Mucosa of descending colon (tissue), 3 donors: ENCODE results near the gene C3orf20. TPM values are rescaled to one million over a fixed set of nuclear protein-coding genes. Genes with fewer than 3 reads are reported as not detected.
A peak's percentile ranks its signal among the peaks of the same experiment; 100 is the strongest.

Source experiments
- ATAC-seq: fragments of 200-7000 bp; cut with Tn5 transposase; one replicate; pipeline ENCODE4 v1.9.1; 2020; ENCODE audit warnings: mild to moderate bottlenecking, moderate library complexity
- DNase-seq, 3 donors: peaks; one replicate each; pipeline ENCODE4 v3.0.0-alpha.2; 2020
- H3K36me3 ChIP-seq: fragments of 200-600 bp; one replicate; pipeline ENCODE4 v1.8.0; 2021; ENCODE audit warnings: low read depth, mild to moderate bottlenecking
- H3K4me1 ChIP-seq: fragments of 200-600 bp; one replicate; pipeline ENCODE4 v1.8.0; 2021; ENCODE audit warnings: low read depth, mild to moderate bottlenecking
- H3K4me3 ChIP-seq: fragments of 200-600 bp; one replicate; pipeline ENCODE4 v1.8.0; 2021; ENCODE audit warnings: mild to moderate bottlenecking
- H3K9me3 ChIP-seq: fragments of 200-600 bp; one replicate; pipeline ENCODE4 v1.8.0; 2021; ENCODE audit warnings: mild to moderate bottlenecking
- CTCF ChIP-seq: fragments of 200-600 bp; IDR thresholded peaks from one replicate; pipeline ENCODE4 v1.8.0; 2022; ENCODE audit warnings: antibody characterized with exemption, mild to moderate bottlenecking
- intact Hi-C, 2 donors: fragments of 100-400 bp; cut with DNase I in 1 of 2; cut with micrococcal nuclease in 1 of 2; formaldehyde crosslinking; loops; one replicate each; pipeline versions ENCODE4 v1.11.0 to v1.11.1; 2022; cut with DNase I, micrococcal nuclease
- total RNA-seq, 3 donors: library from RNA; stranded (reverse); fragmentation: NEBNext Ultra II Directional in 2 of 3; extraction: Animal tissue kit (Norgen Biotek cat#: 25700) in 2 of 3; gene quantifications; one replicate each; pipeline versions ENCODE4 v1.2.1 to v1.2.4, GENCODE V29; 2021 to 2023
- donor health status: DM: no; HTN: no; CAD: no; lungs with moderate emphysema.
- donor health status: DM: no; HTN: no; CAD: no.
- donor health status: DM: no; HTN: yes; CAD: no.

C3orf20 gene
- total RNA-seq, 3 donors from 2014 or later = not detected

- Histone ChIP-seq H3K4me3 (no peak overlapping the region), H3K4me1 (no peaks in the 10 kb centered on the region), H3K36me3 (no peaks in the 10 kb centered on the region), H3K9me3 (no peaks in the 10 kb centered on the region)
- TF ChIP-seq CTCF = no peak
- ATAC-seq = no peak
- no peak for DNase-seq
- intact Hi-C loops = no loop called here
Observed at GRCh38 chr3:14631101-14631497, 43.8 kb upstream of the C3orf20 start.

- Histone ChIP-seq H3K36me3 (no peaks in the 10 kb centered on the region), H3K4me1 (no peaks in the 10 kb centered on the region), H3K9me3 (no peaks in the 10 kb centered on the region), H3K4me3 (no peak overlapping the region)
- intact Hi-C loops = no loop called here
- DNase-seq (no peak), ATAC-seq (no peak)
- TF ChIP-seq CTCF = no peak
Observed at GRCh38 chr3:14631687-14632441, 43.1 kb upstream of the C3orf20 start.

- H3K36me3 ChIP-seq = no peaks in the 10 kb centered on the region
- TF ChIP-seq CTCF = no peak
- no peak for DNase-seq
- no peak overlapping the region for H3K4me3 ChIP-seq
- ATAC-seq = no peak
- no peaks in the 10 kb centered on the region for H3K9me3 ChIP-seq
- H3K4me1 ChIP-seq = no peaks in the 10 kb centered on the region
- intact Hi-C loops = no loop called here
Observed at GRCh38 chr3:14632442-14632930, 42.5 kb upstream of the C3orf20 start.

DNA sequence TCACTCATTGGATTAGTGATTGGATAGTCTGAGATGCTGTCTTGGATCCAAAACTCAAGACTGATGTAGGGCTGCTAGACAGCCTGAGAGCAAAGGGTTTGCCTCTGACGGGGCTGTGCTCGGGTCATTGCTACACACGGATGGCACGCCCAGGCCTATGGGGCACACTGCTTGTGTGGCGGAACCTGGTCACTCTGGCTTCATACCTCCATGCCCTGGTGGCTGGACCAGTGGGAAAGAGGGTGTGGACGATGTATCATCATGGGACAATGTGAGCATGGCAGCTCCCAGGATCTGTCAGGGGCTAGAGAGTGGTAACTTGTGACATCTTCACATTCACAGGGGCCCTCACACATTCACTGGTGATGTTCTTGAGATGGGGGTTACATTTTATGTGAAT is 41.5 kb upstream of the C3orf20 start:
- DNase-seq (no peak), ATAC-seq (no peak)
- no peaks in the 10 kb centered on the region for H3K36me3 ChIP-seq
- intact Hi-C loops = no loop called here
- no peaks in the 10 kb centered on the region for H3K4me1 ChIP-seq
- TF ChIP-seq CTCF = no peak
- H3K9me3 ChIP-seq = no peaks in the 10 kb centered on the region
- no peak overlapping the region for H3K4me3 ChIP-seq

DNA sequence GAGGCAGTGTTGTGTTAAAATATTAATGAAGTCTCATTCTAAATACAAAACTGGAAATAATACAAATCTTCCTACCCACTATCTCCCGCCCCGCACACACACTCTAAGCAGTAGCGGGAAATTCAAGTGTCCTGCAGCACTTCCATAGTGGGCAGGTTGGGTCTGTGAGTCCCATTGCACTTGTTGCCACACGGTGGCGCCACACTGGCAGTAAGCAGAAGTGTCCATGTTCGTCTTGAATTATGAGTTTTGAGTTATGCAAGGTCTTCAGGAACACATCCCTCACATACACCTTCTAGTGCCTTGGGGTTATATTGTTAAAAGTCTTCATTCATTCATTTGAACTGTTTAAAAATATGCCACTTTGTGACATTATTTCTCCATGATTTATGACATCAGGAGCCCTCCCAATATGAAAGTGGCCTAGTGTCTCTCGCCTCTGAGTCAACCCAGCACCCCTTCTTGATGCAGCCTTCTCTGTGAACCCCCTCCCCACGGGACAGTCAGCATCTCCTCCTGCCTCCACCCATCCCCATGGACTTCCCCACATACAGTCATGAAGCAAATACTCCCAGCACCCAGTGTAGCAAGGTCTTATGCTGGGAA is 41.0 kb upstream of the C3orf20 start:
- peak; percentile 52 for TF ChIP-seq CTCF
- Histone ChIP-seq H3K9me3 (no peaks in the 10 kb centered on the region), H3K4me1 (no peaks in the 10 kb centered on the region), H3K4me3 (no peak overlapping the region), H3K36me3 (no peaks in the 10 kb centered on the region)
- intact Hi-C loops = no loop called here
- peak; percentile 58 to 68 (median 66) for DNase-seq
- peak; percentile 67 for ATAC-seq
